ENCODE results near the gene TAB2.
"Not testable (repeated sequence)": the region's sequence is repeated elsewhere in the genome, so short reads cannot be mapped to it uniquely, and the experiment has no call there.

The TAB2 gene

DNA sequence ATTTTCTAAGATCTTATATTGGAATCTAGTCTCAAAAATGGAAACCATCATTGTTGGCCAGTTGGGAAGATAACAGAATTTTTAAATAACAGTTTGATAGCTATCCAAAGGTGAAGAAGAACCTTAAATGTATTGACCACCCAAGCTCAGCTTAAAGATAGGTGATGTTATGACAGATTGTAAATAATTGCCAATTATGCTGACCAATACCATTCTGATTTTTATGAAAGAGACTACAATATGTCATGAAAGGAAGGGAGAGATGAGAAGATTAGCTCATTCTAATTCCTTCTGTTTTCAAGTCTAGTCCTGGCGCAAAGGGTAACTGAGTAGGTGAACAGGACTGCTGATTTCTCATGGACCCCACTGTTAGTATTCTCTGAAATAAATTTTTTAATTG lies 5.7 kb upstream of the TAB2 start:
- H3K4me3 ChIP-seq (ENCODE audit: low read length in 2 of 2), result no peak overlapping the region
- H3K4me1 ChIP-seq (ENCODE audit: control insufficient read depth in 2 of 2, insufficient read depth in 2 of 2, low read length in 2 of 2), result peaks cover 0 to 2% of the 10 kb centered on the region in 2 donors
- H3K27ac ChIP-seq (ENCODE audit: low read depth in 2 of 2, low read length in 2 of 2), result no peak overlapping the region
- H3K9ac ChIP-seq (ENCODE audit: low read depth in 1 of 2, low read length in 2 of 2), result no peak overlapping the region
- no peaks in the 10 kb centered on the region for H3K36me3 ChIP-seq (ENCODE audit: control insufficient read depth in 2 of 2, insufficient read depth in 2 of 2, low read length in 2 of 2)
- no peaks in the 10 kb centered on the region for H3K27me3 ChIP-seq (ENCODE audit: control insufficient read depth in 2 of 2, insufficient read depth in 2 of 2, low read length in 2 of 2)
- no peaks in the 10 kb centered on the region for H3K9me3 ChIP-seq (ENCODE audit: control insufficient read depth in 2 of 2, low read length in 2 of 2)

DNA sequence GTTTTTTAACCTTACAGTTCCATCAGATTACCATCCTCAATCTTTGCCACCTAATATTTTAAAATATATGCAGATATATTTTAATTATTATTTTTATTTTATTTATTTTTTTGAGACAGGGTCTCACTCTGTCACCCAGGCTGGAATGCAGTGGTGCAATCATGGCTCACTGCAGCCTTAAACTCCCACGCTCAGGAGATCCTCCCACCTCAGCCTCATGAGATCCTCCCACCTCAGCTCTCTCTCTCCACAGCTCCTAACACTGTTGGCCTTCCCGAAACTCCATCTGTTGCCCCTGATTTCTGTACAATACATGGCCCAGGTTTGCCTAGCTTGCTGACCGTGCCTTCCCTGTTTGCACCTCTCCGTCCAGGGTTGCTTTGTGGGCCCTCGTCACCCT lies 4.4 kb upstream of the TAB2 start:
- H3K9me3 ChIP-seq (ENCODE audit: control insufficient read depth in 2 of 2, low read length in 2 of 2), result no peaks in the 10 kb centered on the region
- peaks cover 0 to 2% of the 10 kb centered on the region in 2 donors for H3K4me1 ChIP-seq (ENCODE audit: control insufficient read depth in 2 of 2, insufficient read depth in 2 of 2, low read length in 2 of 2)
- no peak overlapping the region for H3K9ac ChIP-seq (ENCODE audit: low read depth in 1 of 2, low read length in 2 of 2)
- H3K36me3 ChIP-seq (ENCODE audit: control insufficient read depth in 2 of 2, insufficient read depth in 2 of 2, low read length in 2 of 2), result no peaks in the 10 kb centered on the region
- H3K27me3 ChIP-seq (ENCODE audit: control insufficient read depth in 2 of 2, insufficient read depth in 2 of 2, low read length in 2 of 2), result no peaks in the 10 kb centered on the region
- no peak overlapping the region for H3K27ac ChIP-seq (ENCODE audit: low read depth in 2 of 2, low read length in 2 of 2)
- H3K4me3 ChIP-seq (ENCODE audit: low read length in 2 of 2), result no peak overlapping the region

GRCh38 chr6:149313861-149314260 lies 3.7 kb upstream of the TAB2 start:
- Histone ChIP-seq H3K9me3 (ENCODE audit: control insufficient read depth in 2 of 2, low read length in 2 of 2) (no peaks in the 10 kb centered on the region), H3K27ac (ENCODE audit: low read depth in 2 of 2, low read length in 2 of 2) (no peak overlapping the region), H3K9ac (ENCODE audit: low read depth in 1 of 2, low read length in 2 of 2) (no peak overlapping the region), H3K4me3 (ENCODE audit: low read length in 2 of 2) (no peak overlapping the region), H3K36me3 (ENCODE audit: control insufficient read depth in 2 of 2, insufficient read depth in 2 of 2, low read length in 2 of 2) (no peaks in the 10 kb centered on the region), H3K27me3 (ENCODE audit: control insufficient read depth in 2 of 2, insufficient read depth in 2 of 2, low read length in 2 of 2) (no peaks in the 10 kb centered on the region), H3K4me1 (ENCODE audit: control insufficient read depth in 2 of 2, insufficient read depth in 2 of 2, low read length in 2 of 2) (peaks cover 0 to 2% of the 10 kb centered on the region in 2 donors)

- Histone ChIP-seq H3K4me3 (ENCODE audit: low read length in 2 of 2) (no peak overlapping the region), H3K4me1 (ENCODE audit: control insufficient read depth in 2 of 2, insufficient read depth in 2 of 2, low read length in 2 of 2) (peaks cover 0 to 2% of the 10 kb centered on the region in 2 donors), H3K27me3 (ENCODE audit: control insufficient read depth in 2 of 2, insufficient read depth in 2 of 2, low read length in 2 of 2) (no peaks in the 10 kb centered on the region), H3K9me3 (ENCODE audit: control insufficient read depth in 2 of 2, low read length in 2 of 2) (no peaks in the 10 kb centered on the region), H3K36me3 (ENCODE audit: control insufficient read depth in 2 of 2, insufficient read depth in 2 of 2, low read length in 2 of 2) (no peaks in the 10 kb centered on the region), H3K27ac (ENCODE audit: low read depth in 2 of 2, low read length in 2 of 2) (no peak overlapping the region), H3K9ac (ENCODE audit: low read depth in 1 of 2, low read length in 2 of 2) (no peak overlapping the region)
These were observed 3.1 kb upstream of the TAB2 start for GRCh38 chr6:149314325-149314905.

GRCh38 chr6:149316108-149316727 lies 1.3 kb upstream of the TAB2 start:
- Histone ChIP-seq H3K4me3 (ENCODE audit: low read length in 2 of 2) (peak overlapping the region; percentile 91 to 93), H3K4me1 (ENCODE audit: control insufficient read depth in 2 of 2, insufficient read depth in 2 of 2, low read length in 2 of 2) (peaks cover 2 to 5% of the 10 kb centered on the region in 2 donors), H3K9me3 (ENCODE audit: control insufficient read depth in 2 of 2, low read length in 2 of 2) (no peaks in the 10 kb centered on the region), H3K27ac (ENCODE audit: low read depth in 2 of 2, low read length in 2 of 2) (peak overlapping the region; percentile 95 to 99), H3K36me3 (ENCODE audit: control insufficient read depth in 2 of 2, insufficient read depth in 2 of 2, low read length in 2 of 2) (no peaks in the 10 kb centered on the region), H3K27me3 (ENCODE audit: control insufficient read depth in 2 of 2, insufficient read depth in 2 of 2, low read length in 2 of 2) (no peaks in the 10 kb centered on the region), H3K9ac (ENCODE audit: low read depth in 1 of 2, low read length in 2 of 2) (peak overlapping the region; percentile 86 to 97)

DNA sequence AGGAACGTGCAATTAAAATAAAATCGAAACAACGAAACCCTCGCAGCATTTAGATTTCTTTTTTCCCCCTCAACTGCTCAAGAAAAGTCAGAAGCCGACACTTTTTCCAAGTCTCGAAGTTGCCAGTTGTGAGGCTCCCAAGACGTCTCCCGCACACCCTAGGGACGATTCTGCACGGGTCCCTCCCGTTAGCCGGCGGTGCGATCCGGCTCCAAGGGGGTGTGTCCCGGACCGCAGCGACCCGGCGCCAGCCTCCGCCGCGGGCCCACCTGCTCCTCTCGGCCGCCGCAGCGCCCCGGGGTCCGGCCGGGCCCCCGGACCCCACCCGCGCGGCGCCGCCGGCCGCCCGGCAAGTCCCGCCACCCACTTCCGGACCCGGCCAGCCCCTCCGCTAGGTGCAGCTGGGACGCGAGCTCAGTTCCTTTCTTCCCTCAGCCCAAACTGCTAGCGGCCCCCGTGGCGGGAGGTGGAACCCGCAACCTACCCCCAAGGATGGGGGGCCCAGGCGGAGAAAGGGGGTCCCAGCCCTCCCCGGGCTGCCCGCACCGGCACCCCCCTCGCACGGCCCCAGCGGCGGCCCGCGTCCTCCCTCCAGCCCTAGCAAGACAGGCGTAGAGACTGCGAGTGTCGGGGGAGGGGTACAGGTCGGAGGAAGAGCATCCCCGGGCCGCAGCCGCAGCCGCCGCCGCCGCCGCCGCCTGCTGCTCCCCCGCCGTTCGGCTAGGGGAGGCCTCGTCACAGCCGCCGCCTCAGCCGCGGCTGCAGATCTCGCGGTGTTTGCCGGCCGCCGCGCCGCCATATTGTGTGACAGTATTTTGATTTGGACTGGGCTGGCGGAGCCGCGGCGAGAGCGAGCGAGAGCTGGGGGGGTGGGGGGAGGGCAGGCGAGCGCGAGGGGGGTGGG lies 520 bp upstream of the TAB2 start:
- Histone ChIP-seq H3K27me3 (ENCODE audit: control insufficient read depth in 2 of 2, insufficient read depth in 2 of 2, low read length in 2 of 2) (no peaks in the 10 kb centered on the region), H3K9ac (ENCODE audit: low read depth in 1 of 2, low read length in 2 of 2) (peak overlapping the region; percentile 86 to 97), H3K9me3 (ENCODE audit: control insufficient read depth in 2 of 2, low read length in 2 of 2) (no peaks in the 10 kb centered on the region), H3K36me3 (ENCODE audit: control insufficient read depth in 2 of 2, insufficient read depth in 2 of 2, low read length in 2 of 2) (no peaks in the 10 kb centered on the region), H3K4me1 (ENCODE audit: control insufficient read depth in 2 of 2, insufficient read depth in 2 of 2, low read length in 2 of 2) (peaks cover 5% of the 10 kb centered on the region in 2 donors), H3K4me3 (ENCODE audit: low read length in 2 of 2) (peak overlapping the region; percentile 91 to 93), H3K27ac (ENCODE audit: low read depth in 2 of 2, low read length in 2 of 2) (peak overlapping the region; percentile 95 to 99)

GRCh38 chr6:149318581-149319286 lies 1.2 kb downstream of the TAB2 start:
- H3K9me3 ChIP-seq (ENCODE audit: control insufficient read depth in 2 of 2, low read length in 2 of 2), result no peaks in the 10 kb centered on the region
- peaks cover 5% of the 10 kb centered on the region in 2 donors for H3K4me1 ChIP-seq (ENCODE audit: control insufficient read depth in 2 of 2, insufficient read depth in 2 of 2, low read length in 2 of 2)
- H3K27me3 ChIP-seq (ENCODE audit: control insufficient read depth in 2 of 2, insufficient read depth in 2 of 2, low read length in 2 of 2), result no peaks in the 10 kb centered on the region
- H3K27ac ChIP-seq (ENCODE audit: low read depth in 2 of 2, low read length in 2 of 2), result peak overlapping the region; percentile 95 to 99
- H3K9ac ChIP-seq (ENCODE audit: low read depth in 1 of 2, low read length in 2 of 2), result peak overlapping the region; percentile 35 to 92
- H3K4me3 ChIP-seq (ENCODE audit: low read length in 2 of 2), result peak overlapping the region; percentile 75 to 86
- H3K36me3 ChIP-seq (ENCODE audit: control insufficient read depth in 2 of 2, insufficient read depth in 2 of 2, low read length in 2 of 2), result no peaks in the 10 kb centered on the region

DNA sequence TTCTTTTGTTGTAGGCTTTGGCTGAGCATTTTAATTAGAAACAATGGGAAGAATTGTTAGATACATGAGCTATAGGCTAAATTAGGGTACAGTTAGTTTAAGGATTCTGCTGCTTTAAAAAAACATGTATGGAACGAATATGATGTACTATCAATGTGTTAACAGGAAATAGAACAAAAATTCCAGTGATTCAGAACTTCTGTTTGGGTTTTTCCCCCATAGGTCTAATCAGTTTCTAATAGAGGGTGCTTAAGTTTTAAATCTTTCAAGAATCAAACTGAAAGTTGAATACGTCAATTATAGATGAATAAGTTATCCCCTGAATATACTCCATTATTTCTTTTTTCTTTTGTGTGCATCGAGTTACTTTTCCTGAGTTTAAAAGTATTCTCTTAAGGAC lies 1.9 kb downstream of the TAB2 start:
- H3K36me3 ChIP-seq (ENCODE audit: control insufficient read depth in 2 of 2, insufficient read depth in 2 of 2, low read length in 2 of 2), result no peaks in the 10 kb centered on the region
- peak overlapping the region; percentile 95 to 99 for H3K27ac ChIP-seq (ENCODE audit: low read depth in 2 of 2, low read length in 2 of 2)
- H3K27me3 ChIP-seq (ENCODE audit: control insufficient read depth in 2 of 2, insufficient read depth in 2 of 2, low read length in 2 of 2), result no peaks in the 10 kb centered on the region
- H3K9ac ChIP-seq (ENCODE audit: low read depth in 1 of 2, low read length in 2 of 2), result peak overlapping the region in 1 of 2 donors; percentile 92
- H3K9me3 ChIP-seq (ENCODE audit: control insufficient read depth in 2 of 2, low read length in 2 of 2), result no peaks in the 10 kb centered on the region
- peak overlapping the region; percentile 75 to 86 for H3K4me3 ChIP-seq (ENCODE audit: low read length in 2 of 2)
- peaks cover 5 to 6% of the 10 kb centered on the region in 2 donors for H3K4me1 ChIP-seq (ENCODE audit: control insufficient read depth in 2 of 2, insufficient read depth in 2 of 2, low read length in 2 of 2)

DNA sequence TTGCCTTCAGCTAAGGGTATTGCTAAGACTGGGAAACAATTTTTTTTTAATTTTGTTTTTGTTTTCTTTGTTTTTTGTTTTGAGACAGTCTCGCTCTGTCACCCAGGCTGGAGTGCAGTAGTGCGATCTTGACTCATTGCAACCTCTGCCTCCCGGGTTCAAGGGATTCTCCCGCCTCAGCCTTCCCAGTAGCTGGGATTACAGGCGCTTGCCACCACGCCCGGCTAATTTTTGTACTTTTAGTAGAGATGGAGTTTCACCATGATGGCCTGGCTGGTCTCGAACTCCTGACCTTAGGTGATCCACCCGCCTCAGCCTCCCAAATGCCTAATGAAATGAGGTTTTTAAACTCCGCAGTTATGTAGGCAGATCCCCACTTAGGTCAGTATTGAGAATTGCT lies 2.5 kb downstream of the TAB2 start:
- H3K9ac ChIP-seq (ENCODE audit: low read depth in 1 of 2, low read length in 2 of 2); H3K27ac ChIP-seq (ENCODE audit: low read depth in 2 of 2, low read length in 2 of 2); H3K36me3 ChIP-seq (ENCODE audit: control insufficient read depth in 2 of 2, insufficient read depth in 2 of 2, low read length in 2 of 2); H3K9me3 ChIP-seq (ENCODE audit: control insufficient read depth in 2 of 2, low read length in 2 of 2); H3K27me3 ChIP-seq (ENCODE audit: control insufficient read depth in 2 of 2, insufficient read depth in 2 of 2, low read length in 2 of 2): not testable (repeated sequence)
- Histone ChIP-seq H3K4me3 (ENCODE audit: low read length in 2 of 2) (peak overlapping the region in 1 of 2 donors; percentile 75), H3K4me1 (ENCODE audit: control insufficient read depth in 2 of 2, insufficient read depth in 2 of 2, low read length in 2 of 2) (peaks cover 8 to 11% of the 10 kb centered on the region in 2 donors)
